HG03432 (cell line): Measurements from ENCODE around the gene RBMX.
"Not testable (repeated sequence)": the region's sequence is repeated elsewhere in the genome, so short reads cannot be mapped to it uniquely, and the experiment has no call there.

ENCODE experiments used
- ATAC-seq: cut with Tn5 transposase; IDR thresholded peaks from one replicate; pipeline ENCODE4 v1.9.1; 2021; ENCODE audit warnings: mild to moderate bottlenecking, moderate library complexity; ENCODE audit not compliant: unreplicated experiment

The RBMX gene

DNA sequence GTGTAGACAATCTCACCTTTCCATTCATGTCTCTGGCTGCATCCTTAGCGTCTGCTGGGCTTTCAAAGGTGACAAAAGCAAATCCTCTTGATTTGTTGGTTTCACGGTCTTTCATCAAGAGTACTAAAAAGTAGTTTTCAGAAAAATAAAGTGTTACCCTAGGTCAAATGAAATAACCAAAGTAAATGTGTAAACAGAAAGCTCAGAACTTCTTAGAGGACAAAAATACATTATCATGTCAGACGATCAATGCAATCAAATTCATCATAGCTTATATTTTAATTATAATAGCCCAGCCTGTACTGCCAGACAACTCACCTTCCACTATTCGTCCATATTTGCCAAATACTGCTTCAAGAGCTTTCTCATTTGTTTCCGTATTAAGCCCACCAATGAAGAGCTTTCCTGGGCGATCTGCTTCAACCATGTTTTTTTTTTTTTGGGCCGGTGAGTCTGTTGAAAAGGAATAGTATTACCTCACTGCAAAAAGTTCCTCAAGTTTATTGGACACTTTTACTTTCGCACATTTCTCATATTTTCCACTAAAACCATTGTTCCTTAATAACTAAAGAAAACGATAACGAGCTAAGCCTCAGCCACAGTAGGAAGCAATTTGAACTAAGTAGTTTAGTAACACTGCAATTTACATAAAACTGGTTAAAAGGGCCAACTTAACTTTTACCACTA lies 1.4 kb downstream of the RBMX start:
- no peak for ATAC-seq

DNA sequence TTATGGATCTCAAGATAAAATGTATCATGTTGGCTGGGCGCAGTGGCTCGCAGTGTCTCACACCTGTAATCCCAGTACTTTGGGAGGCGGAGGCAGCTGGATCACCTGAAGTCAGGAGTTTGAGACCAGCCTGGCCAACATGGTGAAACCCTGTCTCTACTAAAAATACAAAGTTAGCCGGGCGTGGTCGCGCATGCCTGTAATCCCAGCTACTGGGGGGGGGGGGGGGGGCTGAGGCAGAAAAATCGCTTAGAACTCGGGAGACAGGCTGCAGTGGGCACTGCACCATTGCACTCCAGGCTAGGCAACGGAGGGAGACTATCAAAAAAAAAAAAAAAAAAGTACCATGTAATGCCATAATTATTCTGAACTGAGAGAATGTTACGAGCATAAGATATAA lies 2.1 kb downstream of the RBMX start:
- ATAC-seq, result no peak

DNA sequence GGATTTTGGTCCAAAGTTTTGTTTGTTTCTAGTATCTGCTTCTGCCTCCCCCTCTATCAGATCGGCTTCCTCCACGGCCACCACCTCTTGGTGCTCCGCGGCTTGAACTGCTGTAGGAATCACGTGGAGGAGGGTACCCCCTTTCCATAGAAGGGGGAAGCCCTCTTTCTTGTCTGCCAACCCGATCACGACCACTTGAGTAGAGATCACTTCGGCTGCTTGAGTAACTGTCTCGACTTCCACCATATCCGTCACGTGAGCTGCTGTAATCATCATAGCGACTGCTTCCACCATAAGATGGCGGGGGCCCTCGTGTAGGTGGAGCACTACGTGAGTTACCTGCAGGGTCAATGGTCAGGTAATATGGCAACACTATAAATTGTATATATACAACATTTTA lies 6.4 kb downstream of the RBMX start:
- not testable (repeated sequence) for ATAC-seq

DNA sequence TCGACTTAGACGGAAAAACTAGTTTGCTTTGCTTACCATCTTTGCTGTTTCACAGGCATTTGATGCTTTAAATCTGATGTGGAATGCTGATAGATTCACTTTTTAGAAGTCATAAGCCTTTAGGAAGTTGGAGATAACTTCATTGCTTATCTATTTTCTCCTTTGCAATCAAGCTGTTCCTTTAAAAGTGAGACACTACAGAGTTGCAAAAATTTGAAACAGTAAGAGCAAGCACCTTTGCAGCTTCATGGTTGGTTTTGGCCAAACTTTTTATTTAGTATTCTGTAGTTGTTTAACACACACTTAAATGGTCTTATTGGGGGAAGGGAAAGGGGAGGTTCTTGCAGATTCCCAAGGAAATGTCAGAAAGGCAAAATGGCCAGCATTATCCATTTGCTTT lies 7.3 kb downstream of the RBMX start:
- not testable (repeated sequence) for ATAC-seq

DNA sequence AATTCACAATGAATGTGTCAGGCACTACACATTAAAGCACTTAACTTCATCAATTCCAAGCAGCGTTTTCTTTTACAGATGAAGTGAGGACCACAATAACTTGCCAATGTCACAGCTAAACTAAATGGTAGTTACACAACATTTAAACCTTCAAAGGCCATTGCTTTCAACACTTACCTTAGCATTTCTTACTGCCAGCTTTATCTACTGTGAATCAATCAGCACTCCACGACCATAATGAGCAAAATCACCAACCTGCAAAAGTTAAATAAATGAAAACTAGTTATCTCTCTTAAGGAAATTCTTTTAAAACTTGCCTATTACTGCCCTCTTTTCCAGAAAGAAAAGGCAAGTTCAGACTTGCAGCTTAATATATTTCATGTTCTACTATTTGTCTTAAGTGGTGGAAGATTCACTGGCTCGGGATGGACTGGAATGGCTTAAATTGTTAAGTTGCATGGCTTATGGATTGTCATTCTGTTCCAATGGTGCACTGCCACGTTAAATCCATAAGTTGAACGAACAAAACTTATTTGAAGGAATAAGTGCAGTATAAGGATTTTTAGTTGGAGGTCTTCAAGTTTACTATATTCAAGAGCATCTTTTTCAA lies 8.3 kb downstream of the RBMX start:
- ATAC-seq, result no peak

DNA sequence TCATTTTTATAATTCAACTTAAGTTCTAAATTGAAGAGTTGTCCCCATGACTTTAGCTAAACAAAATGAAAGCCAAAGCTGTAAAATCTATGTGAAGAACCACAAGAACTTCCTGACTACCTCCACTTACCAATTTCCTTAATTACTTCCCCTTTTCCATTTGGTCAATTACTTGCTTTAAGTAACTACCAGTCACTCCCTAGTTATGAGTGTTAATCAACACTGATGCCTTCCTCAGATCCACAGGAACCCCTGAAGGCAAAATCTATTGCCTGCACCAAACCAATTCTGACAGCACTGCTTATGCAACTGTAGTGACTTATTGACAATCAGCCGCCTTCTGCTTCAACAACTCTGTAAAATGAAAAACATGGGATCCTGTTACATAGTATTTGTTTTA lies 10.5 kb downstream of the RBMX start:
- ATAC-seq, result no peak

DNA sequence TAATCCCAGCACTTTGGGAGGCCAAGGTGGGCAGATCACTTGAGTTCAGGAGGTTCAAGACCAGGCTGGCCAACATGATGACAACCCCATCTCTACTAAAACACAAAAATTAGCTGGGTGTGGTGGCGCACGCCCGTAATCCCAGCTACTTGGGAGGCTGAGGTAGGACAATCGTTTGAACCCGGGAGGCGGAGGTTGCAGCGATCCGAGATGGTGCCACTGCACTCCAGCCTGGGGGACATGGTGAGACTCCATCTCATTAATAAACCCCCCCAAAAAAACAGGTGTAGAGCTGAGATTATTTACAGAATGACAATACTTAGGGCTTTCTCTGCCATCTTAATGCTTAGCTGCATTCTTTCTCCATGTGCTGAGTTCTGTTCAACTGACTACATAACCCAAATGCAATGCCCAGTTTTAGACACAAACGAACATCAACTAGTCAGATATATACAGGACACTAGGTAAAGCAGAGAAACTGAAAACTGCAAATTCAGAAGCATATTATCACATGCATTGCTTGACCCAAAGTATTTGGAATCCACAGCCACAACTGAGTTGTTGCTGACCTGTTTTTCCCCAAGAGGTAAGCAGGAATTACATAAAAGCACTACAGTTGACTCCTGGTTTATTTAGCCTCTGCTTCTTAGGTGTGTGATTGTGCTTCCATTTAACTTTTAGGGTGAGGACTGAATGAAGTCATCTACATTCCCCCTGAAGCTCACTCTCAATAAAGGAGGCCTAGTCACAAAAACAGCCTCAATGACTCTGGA lies 12.1 kb downstream of the RBMX start:
- no peak for ATAC-seq

DNA sequence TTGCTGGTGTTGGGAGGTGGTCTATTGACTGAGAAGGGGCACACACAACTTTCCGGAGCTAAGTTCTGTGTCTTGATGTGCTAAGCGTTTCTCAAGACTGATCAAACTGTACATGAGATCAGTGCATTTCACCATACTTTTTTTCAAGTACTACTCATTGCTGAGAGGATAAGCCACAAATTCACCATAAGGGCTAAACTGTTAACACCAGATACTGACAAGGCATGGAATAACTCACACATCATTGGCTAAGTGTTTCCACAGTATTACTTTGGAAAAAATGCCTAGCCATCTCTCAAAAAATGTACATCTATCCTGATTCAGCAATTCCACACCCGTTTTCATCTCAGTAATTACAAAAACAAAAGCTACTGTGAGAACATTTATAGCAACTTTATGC lies 13.0 kb downstream of the RBMX start:
- no peak for ATAC-seq

DNA sequence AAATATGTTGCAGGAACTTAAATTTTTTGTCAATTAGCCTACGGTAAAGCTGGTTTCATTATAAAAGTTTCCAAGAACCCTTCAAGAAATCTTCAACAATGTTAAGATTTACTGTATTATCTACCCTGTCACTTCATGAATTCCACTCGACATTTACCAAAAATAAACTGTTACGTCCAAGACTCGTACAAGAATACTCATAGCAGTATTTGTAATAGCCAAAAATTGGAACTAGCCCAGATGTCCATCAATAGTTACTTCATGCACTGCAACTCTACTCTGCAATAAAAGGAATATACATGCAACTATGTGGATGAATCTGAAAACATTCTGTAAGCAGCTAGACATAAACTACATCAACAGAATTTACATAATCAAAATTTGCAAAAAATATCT lies 13.4 kb downstream of the RBMX start:
- ATAC-seq, result no peak

DNA sequence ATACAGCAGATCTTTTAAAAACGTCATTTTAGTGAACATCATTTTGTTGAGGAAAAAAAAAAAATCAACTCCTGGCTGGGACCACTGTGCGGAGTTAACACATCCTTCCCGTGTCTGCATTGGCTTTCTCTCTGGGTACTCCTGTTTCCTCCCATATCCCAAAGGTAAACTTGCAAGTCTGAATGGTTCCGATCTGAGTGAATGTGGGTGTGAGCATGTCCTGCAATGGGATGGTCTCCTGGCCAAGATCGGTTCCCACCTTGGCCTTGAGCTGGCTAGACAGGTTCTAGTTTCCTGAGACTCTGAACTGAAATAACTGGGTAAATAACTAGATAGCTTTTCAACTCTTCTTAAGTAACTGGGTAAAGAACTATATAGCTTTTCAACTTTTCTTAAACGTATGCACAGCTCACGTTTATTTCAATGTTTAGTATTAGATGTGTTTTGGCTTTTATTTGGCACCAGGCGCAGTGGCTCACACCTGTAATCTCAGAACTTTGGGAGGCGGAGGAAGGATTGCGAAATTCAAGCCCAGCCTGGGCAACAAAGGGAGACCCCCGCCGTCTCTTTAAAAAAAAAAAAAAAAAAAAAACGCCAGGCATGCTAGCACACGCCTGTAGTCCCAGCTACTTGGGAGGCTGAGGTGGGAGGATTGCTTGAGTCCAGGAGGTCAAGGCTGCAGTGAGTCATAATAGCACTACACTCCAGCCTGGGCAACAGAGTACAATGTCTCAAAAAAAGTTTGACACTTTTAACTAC lies 14.0 kb downstream of the RBMX start:
- no peak for ATAC-seq

DNA sequence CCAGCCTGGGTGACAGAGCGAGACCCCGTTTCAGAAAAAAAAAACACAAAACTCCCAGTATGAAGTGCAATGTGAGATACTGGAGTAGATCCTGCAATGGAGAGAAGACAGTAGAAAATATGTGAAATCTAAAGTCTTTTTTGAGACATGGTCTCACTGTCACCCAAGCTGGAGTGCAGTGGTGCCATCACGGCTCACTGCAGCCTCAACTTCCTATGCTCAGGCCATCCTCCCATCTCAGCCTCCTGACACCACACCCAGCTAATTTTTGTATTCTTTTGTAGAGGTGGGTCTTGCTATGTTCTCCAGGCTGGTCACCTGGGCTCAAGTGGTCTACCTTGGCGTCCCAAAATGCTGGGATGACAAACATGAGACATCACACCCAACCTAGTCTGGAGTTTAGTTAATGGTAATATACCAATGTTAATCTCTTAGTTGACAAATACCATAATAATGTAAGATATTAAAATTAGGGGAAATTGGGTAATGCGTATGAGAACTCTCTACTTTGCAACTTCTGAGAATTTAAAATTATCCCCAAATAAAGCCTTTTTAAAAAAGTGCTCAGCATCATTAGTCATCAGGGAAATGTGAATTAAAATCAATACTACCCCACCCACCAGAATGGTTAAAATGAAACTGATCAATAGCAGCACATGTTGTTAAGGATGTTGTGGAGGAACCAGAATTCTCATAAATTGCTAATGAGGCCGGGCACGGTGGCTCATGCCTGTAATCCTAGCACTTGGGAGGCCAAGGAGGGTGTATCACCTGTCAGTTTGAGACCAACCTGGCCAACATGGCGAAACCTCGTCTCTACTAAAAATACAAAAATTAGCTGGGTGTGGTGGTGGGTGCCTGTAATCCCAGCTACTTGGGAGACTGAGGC lies 15.0 kb downstream of the RBMX start:
- ATAC-seq, result no peak

DNA sequence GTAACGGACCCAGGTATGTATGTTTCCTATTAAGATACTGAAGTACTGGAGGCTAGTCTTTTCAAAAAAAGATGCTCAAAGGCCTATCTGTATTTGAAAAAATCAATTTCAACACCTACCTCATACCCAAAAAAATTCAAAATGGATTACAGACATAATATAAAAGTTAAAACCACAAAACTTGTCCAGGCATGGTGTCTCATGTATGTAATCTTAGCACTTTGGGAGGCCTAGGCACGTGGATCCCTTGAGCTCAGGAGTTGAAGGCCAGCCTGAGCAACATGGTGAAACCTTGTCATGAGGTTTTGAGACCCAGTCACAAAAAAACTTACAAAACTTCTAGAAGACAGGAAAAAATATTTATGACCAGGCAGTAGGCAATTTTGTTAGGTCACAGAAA lies 16.7 kb downstream of the RBMX start:
- ATAC-seq, result no peak

DNA sequence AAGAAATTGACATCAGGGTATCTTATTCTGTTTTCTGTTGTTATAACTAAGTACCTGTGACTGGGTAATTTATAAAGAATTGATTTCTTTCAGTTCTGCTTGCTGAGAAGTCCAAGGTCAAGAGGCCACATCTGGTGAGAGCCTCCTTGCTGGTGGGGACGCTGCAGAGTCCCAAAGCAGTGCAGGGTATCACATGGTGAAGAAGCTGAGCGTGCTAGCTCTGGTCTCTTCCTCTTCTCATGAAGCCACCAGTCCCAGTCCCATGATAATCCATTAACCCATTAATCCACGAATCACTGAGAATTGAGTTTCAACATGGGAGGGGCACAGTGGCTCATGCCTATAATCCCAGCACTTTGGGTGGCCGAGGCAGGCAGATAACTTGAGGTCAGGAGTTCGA lies 18.0 kb downstream of the RBMX start:
- no peak for ATAC-seq

DNA sequence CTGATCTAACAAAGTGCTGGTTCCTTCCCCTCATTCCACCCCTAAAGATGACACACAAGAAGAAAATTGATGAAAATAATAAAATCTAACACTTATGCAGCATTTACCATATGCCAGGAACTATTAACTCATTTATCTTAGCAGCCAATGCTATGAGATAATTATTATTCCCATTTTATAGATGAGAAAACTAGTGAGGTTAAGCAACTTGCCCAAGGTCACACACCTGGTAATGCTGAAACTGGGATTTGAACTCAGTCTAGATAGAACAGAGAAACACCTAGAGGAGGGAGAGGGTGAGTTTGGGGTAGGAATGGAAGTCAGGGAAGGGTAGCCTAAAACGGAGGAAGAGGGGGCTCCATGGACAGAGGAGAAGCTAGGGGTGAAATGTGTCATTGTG lies 18.6 kb downstream of the RBMX start:
- no peak for ATAC-seq

DNA sequence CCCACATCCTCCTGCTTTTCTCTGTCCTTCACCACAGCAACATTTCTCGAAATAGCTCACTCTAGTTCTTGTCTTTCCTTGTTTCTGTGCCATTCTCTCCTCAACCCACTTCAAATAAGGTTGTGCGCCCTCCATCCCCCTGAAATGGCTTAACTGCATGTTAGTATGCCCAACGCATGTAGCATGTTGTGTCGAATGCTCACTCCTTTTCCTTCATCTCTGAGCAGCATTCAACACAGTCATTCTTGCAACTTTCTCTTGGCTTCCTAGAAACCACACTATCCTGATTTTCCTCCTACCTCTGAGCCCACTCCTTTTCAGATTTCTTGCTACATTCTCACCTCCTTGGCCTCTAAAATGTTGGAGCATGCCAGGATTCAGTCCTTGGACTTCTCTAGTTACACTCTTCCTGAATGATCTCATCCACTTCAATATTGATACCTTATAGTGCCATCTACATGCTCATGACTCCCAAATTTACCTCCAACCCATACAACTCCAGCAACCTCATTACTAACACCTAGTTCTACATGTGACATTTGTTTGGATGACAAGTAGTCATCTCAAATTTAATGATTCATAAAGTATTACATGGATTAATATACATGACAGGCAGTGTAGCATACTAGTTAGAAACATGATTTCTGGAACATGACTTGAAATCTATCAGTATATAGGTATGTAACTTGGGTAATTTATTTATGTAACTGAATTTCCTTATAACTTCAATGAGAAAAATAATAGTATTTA lies 22.3 kb downstream of the RBMX start:
- no peak for ATAC-seq

DNA sequence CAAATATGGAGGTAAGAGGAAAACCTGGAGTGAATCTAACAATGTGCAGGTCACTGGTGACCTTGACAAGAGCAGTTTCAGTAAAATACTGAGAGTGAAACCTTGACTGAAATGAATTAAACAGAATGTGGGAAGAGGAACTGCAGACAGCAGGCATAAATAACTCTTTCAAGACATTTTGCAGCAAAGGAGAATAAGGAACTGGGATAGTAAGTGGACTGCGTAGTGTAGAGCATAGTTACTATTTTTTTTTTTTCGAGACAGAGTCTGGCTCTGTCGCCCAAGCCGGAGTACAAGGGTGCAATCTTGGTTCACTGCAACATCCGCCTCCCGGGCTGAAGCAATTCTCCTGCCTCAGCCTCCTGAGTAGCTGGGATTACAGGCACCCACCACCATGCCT lies 24.0 kb downstream of the RBMX start:
- peak; percentile 90 for ATAC-seq

DNA sequence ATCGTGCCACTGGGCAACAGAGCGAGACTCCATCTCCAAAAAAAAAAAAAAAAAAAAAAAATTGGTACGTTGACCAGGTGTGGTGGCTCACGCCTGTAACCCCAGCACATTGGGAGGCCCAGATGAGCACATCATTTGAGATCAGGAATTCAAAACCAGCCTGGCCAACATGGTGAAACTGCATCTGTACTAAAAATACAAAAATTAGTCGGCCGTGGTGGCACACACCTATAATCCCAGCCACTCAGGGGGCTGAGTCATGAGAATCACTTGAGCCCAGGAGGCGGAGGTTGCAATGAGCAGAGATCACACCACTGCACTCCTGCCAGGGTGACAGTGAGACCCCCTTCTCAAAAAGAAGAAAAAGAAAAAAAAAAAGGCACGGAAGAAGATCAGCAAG lies 24.5 kb downstream of the RBMX start:
- ATAC-seq, result peak; percentile 22

DNA sequence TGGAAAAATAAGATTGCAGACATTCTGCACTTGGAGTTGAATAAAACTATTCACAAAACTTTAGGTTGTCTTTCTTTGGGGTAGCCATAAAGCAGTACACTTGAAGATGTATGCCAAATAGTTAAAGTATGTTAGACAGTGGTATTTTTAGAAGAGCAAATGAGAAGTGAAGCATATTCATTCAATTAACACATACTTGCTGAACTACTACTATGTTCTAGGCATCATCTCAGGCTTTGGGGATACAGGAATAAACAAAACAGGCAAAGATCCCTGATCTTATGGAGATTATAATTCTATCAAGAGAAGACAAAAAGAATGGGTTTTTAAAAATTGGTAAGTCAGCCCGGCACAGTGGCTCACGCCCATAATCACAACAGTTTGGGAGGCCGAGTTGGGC lies 29.0 kb downstream of the RBMX start:
- ATAC-seq, result no peak

DNA sequence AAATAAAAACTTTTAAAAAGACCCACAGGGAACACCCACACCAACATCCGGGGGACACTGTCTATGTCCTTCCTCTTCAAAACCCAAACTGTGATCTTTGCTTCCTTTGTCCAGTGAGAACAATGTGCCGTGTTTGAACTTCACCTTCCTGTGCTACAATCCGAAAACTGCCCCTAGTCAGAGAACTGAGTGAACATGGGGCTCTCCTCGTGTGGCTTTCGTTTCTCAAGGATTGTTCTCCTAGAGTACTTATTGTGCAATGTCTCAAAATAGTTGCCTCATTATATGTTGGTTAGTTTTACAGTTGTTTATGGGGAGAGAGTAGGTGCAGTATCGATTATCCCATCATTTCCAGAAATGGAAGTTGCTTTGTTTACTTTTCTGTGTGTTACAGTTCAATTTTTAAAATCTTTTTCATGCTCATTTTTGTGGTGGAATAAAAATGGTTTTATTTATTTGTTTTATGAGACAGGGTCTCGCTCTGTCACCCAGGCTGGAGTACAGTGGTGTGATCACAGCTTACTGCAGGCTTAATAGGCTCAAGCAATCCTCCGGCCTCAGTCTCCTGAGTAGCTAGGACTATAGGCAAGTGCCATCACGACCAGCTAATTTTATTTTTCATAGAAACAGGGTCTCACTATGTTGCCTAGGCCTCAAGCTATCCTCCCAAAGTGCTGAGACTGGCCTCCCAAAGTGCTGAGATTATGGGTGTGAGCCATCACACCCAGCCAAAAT lies 29.9 kb downstream of the RBMX start:
- ATAC-seq, result no peak
